Neuron (in vitro differentiated cells): ENCODE measurements around the gene SNRNP25.
A peak's percentile ranks its signal among the peaks of the same experiment; 100 is the strongest.

ENCODE experiments used
- H2AFZ ChIP-seq: one replicate; pipeline ENCODE4 v1.6.1; 2013; ENCODE audit warnings: low read depth, mild to moderate bottlenecking, inconsistent platforms, low read length, moderate library complexity
- H3K27me3 ChIP-seq: one replicate; pipeline ENCODE4 v1.6.1; 2013; ENCODE audit warnings: low read length; ENCODE audit not compliant: insufficient read depth
- H3K36me3 ChIP-seq: one replicate; pipeline ENCODE4 v1.6.1; 2013; ENCODE audit warnings: low read length; ENCODE audit not compliant: insufficient read depth
- H3K4me1 ChIP-seq: one replicate; pipeline ENCODE4 v1.6.1; 2013; ENCODE audit warnings: low read length; ENCODE audit not compliant: insufficient read depth
- H3K4me3 ChIP-seq: 2 replicates; pipeline ENCODE4 v1.5.1; 2013; ENCODE audit warnings: mild to moderate bottlenecking, low read length, moderate library complexity
- H3K9me3 ChIP-seq: one replicate; pipeline ENCODE4 v1.6.1; 2013; ENCODE audit warnings: low read length

The SNRNP25 gene

DNA sequence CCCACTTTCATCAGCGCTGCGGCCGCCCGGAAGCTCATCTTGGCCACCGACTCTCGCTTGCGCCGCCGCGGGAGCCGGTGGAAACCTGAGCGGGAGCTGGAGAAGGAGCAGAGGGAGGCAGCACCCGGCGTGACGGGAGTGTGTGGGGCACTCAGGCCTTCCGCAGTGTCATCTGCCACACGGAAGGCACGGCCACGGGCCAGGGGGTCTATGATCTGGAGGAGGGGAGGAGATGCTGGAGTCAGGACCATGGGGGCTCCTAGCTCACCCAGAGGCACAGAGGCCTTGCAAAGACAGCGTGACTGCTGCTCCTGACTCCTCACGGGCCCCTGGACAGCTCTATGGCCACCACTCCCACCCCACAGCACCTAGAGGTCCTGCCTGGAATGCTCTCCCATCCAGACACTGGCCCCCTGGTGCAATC lies 9.4 kb downstream of the SNRNP25 start:
- H3K4me3 ChIP-seq: no peak overlapping the region
- peaks cover 45% of the 10 kb centered on the region for H3K36me3 ChIP-seq
- H2AFZ ChIP-seq: no peak overlapping the region
- H3K27me3 ChIP-seq: no peaks in the 10 kb centered on the region
- H3K9me3 ChIP-seq: no peaks in the 10 kb centered on the region
- H3K4me1 ChIP-seq: no peaks in the 10 kb centered on the region

GRCh38 chr16:63466-63865 lies 9.8 kb downstream of the SNRNP25 start:
- H3K27me3 ChIP-seq: no peaks in the 10 kb centered on the region
- no peak overlapping the region for H2AFZ ChIP-seq
- peaks cover 40% of the 10 kb centered on the region for H3K36me3 ChIP-seq
- no peak overlapping the region for H3K4me3 ChIP-seq
- H3K4me1 ChIP-seq: peaks cover 2% of the 10 kb centered on the region
- H3K9me3 ChIP-seq: no peaks in the 10 kb centered on the region

DNA sequence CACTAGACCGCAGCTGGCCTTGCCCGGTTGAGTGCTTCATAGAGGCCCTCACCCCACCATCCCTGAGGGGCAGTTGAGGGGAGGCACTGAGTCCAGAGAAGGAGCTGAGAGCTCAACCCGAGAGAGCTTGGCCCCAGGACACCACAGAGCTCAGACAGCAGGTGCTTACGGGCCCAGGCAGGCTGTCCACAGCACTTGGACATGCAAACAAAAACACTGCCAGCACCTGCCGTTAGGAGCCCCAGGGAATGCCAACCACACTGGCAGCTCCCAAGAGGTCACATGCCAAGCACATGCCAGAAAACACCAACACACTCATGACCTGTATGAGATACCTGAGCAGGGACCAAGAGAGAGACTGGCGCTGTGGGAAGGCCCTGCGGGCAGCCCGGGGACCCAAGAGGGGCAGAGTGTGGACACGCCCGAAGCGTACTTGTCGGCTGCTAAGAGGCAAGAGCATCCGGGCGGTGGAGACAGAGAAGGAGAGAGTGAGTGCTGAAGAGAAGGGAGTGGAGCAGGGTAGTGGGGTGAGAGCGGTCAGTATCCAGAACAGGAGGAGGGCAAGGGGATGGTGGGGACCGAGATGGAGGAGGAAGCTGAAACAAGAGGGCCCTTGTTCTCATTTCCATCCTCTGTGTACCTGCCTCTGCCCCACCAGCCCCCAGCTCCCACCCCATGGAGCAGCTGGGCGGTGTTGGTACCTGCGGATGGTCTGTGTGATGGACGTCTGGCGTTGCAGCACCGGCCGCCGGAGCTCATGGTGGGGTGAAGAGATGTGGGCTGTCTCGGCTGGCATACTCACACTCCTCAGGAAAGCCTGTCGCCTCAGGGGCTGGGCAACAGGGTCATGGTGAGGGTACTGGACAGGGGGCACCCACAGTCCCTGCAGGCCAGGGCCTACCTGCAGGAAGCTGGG lies 10.6 kb downstream of the SNRNP25 start:
- Histone ChIP-seq H3K9me3 (no peaks in the 10 kb centered on the region), H3K4me3 (no peak overlapping the region), H3K4me1 (peaks cover 10% of the 10 kb centered on the region), H3K27me3 (no peaks in the 10 kb centered on the region), H3K36me3 (peaks cover 34% of the 10 kb centered on the region), H2AFZ (no peak overlapping the region)

DNA sequence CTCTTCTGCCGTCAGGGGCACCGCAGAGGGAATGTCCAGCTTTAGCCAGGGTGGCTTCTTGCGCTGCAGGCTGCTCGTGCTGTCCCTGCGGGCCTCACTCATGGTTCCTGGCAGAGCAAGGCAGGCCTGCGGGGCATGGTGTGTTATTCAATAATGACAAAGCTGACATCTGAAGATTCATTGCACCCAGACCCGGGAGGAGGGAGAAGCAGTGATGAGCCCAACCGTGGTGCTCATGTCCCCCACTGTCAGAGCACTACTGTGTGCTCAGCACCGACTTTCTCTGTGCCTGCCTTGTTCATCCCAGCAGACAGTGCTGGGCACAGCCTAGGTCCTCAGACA lies 11.3 kb downstream of the SNRNP25 start:
- Histone ChIP-seq H3K36me3 (peaks cover 29% of the 10 kb centered on the region), H3K9me3 (no peaks in the 10 kb centered on the region), H3K4me1 (peaks cover 14% of the 10 kb centered on the region), H2AFZ (no peak overlapping the region), H3K27me3 (no peaks in the 10 kb centered on the region), H3K4me3 (no peak overlapping the region)

DNA sequence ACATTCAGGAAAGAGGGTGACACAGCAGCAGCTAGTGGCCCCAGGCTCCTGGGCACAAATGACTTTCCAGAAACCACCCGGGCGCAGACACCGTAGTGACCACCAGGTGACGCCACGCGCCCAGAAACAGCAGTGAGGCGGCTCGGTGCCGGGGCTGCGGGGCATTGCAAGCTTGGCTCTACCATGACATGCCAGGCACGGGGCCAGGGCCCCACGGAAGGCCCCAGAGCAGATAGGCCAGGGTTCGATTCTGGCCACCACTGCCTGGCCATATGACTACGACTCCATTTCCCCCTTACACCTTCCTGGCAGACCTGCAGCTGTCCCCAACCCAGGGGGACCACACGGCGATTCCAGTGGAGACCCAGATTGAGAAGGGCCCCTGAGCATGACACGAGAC lies 12.1 kb downstream of the SNRNP25 start:
- no peak overlapping the region for H3K4me3 ChIP-seq
- no peak overlapping the region for H2AFZ ChIP-seq
- no peaks in the 10 kb centered on the region for H3K9me3 ChIP-seq
- peaks cover 21% of the 10 kb centered on the region for H3K36me3 ChIP-seq
- no peaks in the 10 kb centered on the region for H3K27me3 ChIP-seq
- H3K4me1 ChIP-seq: peaks cover 18% of the 10 kb centered on the region

DNA sequence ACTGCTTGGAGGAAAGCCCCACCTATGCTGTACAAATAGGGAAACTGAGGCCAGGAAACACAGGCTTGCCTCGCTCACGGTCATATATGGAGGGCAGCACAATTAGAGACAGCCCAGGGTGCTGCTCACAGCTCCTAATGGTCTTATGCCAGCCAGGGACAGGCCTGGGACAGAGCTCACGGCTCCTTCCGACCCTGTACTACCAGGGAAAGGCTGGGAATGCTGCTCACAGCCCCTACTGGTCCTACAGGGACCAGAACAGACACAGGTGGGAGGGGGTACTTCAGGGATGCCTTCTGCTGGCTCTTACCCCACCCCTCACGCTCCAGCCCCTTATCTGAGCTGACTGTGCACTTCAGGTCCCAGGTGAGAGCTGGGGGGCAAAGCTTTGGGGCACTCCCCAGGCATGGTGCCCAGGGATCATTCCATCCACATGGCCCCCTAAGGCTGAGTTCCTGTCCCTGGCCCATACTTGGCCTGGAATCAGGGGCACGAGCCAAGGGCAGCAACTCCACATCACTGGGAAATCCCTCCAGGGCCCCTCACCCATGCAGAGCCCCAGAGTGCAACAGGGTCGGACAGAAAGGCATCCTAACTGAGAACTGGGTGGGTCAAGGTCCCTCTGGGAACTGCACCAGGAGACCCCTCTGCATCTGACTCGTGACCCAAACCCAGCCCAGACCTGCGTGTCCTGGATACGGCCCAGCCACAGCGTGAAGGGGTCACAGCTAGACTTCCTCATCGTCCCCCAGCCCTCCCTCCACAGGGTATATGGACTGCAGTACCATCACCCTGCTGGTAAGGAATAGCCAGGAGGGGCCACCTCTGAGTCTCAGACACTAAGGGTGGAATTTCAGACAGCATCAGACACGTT lies 12.9 kb downstream of the SNRNP25 start:
- Histone ChIP-seq H3K4me3 (no peak overlapping the region), H3K9me3 (no peaks in the 10 kb centered on the region), H3K27me3 (no peaks in the 10 kb centered on the region), H3K4me1 (peaks cover 26% of the 10 kb centered on the region), H2AFZ (no peak overlapping the region), H3K36me3 (peaks cover 17% of the 10 kb centered on the region)

- Histone ChIP-seq H3K27me3 (no peaks in the 10 kb centered on the region), H3K4me3 (no peak overlapping the region), H3K9me3 (no peaks in the 10 kb centered on the region), H2AFZ (no peak overlapping the region), H3K36me3 (peaks cover 17% of the 10 kb centered on the region), H3K4me1 (peaks cover 26% of the 10 kb centered on the region)
Measured at GRCh38 chr16:67183-67791, 13.7 kb downstream of the SNRNP25 start.

DNA sequence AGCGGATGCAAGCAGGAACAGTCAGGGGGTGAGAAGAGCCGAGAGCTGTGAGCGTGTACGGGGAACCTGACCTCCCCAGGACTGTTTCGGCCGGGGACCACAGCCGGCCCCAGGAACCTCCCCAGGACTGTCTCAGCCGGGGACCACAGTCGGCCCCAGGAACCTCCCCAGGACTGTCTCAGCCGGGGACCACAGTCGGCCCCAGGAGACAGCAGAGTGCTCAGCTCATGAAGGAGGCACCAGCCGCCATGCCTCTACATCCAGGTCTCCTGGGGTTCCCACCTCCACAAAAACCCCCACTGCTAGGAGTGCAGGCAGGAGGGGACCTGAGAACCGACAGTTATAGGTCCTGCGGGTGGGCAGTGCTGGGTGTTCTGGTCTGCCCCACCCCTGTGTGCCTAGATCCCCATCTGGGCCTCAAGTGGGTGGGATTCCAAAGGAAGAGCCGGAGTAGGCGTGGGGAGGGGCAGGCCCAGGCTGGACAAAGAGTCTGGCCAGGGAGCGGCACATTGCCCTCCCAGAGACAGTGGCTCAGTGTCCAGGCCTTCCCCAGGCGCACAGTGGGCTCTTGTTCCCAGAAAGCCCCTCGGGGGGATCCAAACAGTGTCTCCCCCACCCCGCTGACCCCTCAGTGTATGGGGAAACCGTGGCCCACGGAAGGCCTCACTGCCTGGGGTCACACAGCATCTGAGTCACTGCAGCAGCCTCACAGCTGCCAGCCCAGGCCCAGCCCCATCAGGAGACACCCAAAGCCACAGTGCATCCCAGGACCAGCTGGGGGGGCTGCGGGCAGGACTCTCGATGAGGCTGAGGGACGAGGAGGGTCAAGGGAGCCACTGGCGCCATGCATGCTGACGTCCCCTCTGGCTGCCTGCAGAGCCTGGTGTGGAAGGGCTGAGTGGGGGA lies 14.5 kb downstream of the SNRNP25 start:
- Histone ChIP-seq H3K4me3 (no peak overlapping the region), H3K9me3 (no peaks in the 10 kb centered on the region), H3K27me3 (no peaks in the 10 kb centered on the region), H2AFZ (no peak overlapping the region), H3K36me3 (peaks cover 10% of the 10 kb centered on the region), H3K4me1 (peaks cover 31% of the 10 kb centered on the region)

DNA sequence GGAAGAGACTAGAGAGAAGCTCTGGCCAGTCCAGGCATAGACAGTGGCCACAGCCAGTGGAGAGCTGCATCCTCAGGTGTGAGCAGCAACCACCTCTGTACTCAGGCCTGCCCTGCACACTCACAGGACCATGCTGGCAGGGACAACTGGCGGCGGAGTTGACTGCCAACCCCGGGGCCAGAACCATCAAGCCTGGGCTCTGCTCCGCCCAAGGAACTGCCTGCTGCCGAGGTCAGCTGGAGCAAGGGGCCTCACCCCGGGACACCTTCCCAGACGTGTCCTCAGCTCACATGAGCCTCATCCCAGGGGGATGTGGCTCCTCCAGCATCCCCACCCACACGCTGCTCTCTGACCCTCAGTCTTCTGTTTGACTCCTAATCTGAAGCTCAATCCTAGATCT lies 15.6 kb downstream of the SNRNP25 start:
- Histone ChIP-seq H2AFZ (no peak overlapping the region), H3K36me3 (peaks cover 5% of the 10 kb centered on the region), H3K27me3 (no peaks in the 10 kb centered on the region), H3K4me3 (no peak overlapping the region), H3K4me1 (peaks cover 37% of the 10 kb centered on the region), H3K9me3 (no peaks in the 10 kb centered on the region)

GRCh38 chr16:71210-71539 lies 17.5 kb downstream of the SNRNP25 start:
- no peak overlapping the region for H2AFZ ChIP-seq
- H3K4me3 ChIP-seq: peak overlapping the region; percentile 85
- H3K9me3 ChIP-seq: no peaks in the 10 kb centered on the region
- H3K4me1 ChIP-seq: peaks cover 55% of the 10 kb centered on the region
- H3K36me3 ChIP-seq: peaks cover 2% of the 10 kb centered on the region
- H3K27me3 ChIP-seq: no peaks in the 10 kb centered on the region

DNA sequence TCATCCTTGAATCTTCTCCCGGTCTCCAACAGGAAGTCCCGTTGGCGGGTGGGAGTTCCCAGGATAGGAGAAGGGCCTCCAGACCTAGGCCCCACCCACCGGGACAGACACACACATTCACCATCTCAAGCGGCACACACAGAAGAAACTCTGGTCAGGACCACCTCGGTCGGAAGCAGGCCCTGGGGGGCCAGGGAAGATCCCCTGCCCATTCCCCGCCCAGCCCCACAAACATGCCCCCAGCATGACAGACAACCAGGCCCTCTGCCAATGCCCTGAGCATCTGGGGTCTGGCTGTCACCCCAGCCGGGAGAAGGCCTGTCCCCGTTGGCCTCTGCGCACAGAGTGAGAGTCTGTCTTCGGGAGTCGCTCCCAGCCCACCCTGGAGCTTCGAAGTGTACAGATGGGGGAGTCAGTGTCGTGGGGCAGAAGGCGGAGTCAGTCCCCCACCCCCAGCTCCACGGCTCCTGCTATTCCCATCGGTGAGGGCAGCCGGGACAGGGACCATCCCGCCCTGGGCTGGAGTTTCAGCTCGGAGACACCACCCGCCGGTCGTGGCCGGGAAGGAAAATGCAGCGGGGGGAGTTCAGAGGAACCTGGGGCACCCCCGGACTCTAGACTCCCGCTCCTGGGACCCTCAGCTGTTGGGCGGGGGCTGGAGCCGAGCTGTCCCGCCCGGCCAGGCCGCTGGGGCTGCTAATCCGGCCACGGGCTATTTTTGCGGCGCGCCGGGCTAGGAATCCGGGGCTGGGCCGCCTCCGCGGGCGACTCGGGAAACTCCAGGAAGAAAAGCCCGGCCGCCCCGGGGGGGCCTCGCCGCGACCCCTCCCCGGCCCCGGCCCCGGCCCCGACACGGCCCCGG lies 18.1 kb downstream of the SNRNP25 start:
- Histone ChIP-seq H3K4me3 (peak overlapping the region; percentile 85), H3K36me3 (peaks cover 2% of the 10 kb centered on the region), H3K27me3 (no peaks in the 10 kb centered on the region), H3K9me3 (no peaks in the 10 kb centered on the region), H3K4me1 (peaks cover 61% of the 10 kb centered on the region), H2AFZ (peak overlapping the region; percentile 24)
